GM19023 (cell line): ENCODE data around the gene SLC12A7.

ENCODE experiments used
- ATAC-seq: cut with Tn5 transposase; IDR thresholded peaks from one replicate; pipeline ENCODE4 v1.9.1; 2021; ENCODE audit warnings: mild to moderate bottlenecking, moderate library complexity; ENCODE audit not compliant: unreplicated experiment

SLC12A7 gene

GRCh38 chr5:1054018-1054798, 57.7 kb downstream of the SLC12A7 start:
- no peak for ATAC-seq

- no peak for ATAC-seq
Observed at GRCh38 chr5:1053391-1054017, 58.4 kb downstream of the SLC12A7 start.

GRCh38 chr5:1052641-1053390, 59.0 kb downstream of the SLC12A7 start:
- ATAC-seq = no peak

GRCh38 chr5:1052076-1052475, 59.8 kb downstream of the SLC12A7 start:
- no peak for ATAC-seq

GRCh38 chr5:1051366-1051720, 60.5 kb downstream of the SLC12A7 start:
- no peak for ATAC-seq

- ATAC-seq = no peak
Observed at GRCh38 chr5:1050423-1051365, 61.2 kb downstream of the SLC12A7 start.

- ATAC-seq = no peak
Observed at GRCh38 chr5:1048861-1049838, 62.7 kb downstream of the SLC12A7 start.

- no peak for ATAC-seq
Observed at GRCh38 chr5:1048162-1048721, 63.6 kb downstream of the SLC12A7 start.

GRCh38 chr5:1047332-1047965, 64.4 kb downstream of the SLC12A7 start:
- ATAC-seq = no peak

GRCh38 chr5:1045960-1046560, 65.8 kb downstream of the SLC12A7 start:
- no peak for ATAC-seq

GRCh38 chr5:1044117-1044516, 67.7 kb downstream of the SLC12A7 start:
- ATAC-seq = no peak

GRCh38 chr5:1043327-1043726, 68.5 kb downstream of the SLC12A7 start:
- ATAC-seq = no peak

GRCh38 chr5:1042626-1043025, 69.2 kb downstream of the SLC12A7 start:
- ATAC-seq = no peak

- ATAC-seq = no peak
Observed at GRCh38 chr5:1041225-1042143, 70.4 kb downstream of the SLC12A7 start.

- ATAC-seq = no peak
Observed at GRCh38 chr5:1040571-1040970, 71.3 kb downstream of the SLC12A7 start.

- no peak for ATAC-seq
Observed at GRCh38 chr5:1039706-1040260, 72.1 kb downstream of the SLC12A7 start.

GRCh38 chr5:1039210-1039548, 72.7 kb downstream of the SLC12A7 start:
- ATAC-seq = no peak
